ENCODE data around the gene SHMT2. TPM values are rescaled to one million over a fixed set of nuclear protein-coding genes. Genes with fewer than 3 reads are reported as not detected.

The SHMT2 gene
- total and polyA plus RNA-seq, 2 of the 4 experiments (the other 2 are of a cell fraction), result 266 to 364 TPM

DNA sequence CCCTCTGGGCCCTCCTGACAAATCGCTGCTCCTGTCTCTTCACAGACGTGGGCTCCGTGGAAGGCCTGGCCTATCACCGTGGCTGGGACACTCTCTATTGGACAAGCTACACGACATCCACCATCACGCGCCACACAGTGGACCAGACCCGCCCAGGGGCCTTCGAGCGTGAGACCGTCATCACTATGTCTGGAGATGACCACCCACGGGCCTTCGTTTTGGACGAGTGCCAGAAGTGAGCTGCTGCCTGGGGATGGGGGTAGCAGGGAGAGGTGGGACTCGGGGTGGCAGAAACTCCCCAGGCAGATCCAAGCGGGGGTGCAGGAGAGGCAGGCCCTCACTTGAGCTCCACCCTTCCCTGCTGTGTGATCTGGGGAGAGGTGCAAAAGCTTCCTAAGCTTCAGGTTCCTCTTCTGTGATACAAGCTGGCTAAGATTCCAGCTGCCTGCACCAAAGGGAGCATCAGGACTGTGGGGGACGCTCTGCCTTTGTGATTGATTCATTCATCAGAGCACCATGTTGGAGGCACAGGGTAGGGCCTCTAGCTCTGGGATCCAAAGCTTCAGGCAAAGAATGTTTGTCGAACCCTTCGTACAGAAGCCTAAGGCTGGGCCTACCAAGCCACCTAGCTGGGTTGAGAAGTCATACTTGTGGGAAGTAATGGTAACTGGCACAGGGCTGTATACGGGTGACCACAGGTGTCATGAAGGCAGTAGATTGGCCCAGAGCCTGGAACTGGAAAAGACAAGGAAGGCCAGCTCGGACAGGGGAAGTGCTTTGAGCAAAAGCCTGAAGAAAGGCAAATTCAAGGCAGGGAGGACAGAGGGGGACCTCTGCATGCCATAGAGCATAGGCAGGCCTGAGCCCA is 42.1 kb upstream of the SHMT2 start:
- ChIA-PET CTCF (no interaction called here), POLR2A (ENCODE audit: unreplicated experiment) (interaction anchor here (0.8 kb wide), 1 partner anchor 13 kb away, joined by 3 read pairs; no protein-coding TSS in a partner anchor)

More for the DNA sequence above, 42.1 kb upstream of the SHMT2 start:
- Histone ChIP-seq H3K4ac (ENCODE audit: low read depth, low read length) (no peak overlapping the region), H3K9me1 (ENCODE audit: insufficient read depth, low read length) (peaks cover 7% of the 10 kb centered on the region; the same call in 1 of the 2 replicates), H3K4me1 (ENCODE audit: control insufficient read depth, insufficient read depth, low read length) (no peaks in the 10 kb centered on the region), H2BK20ac (ENCODE audit: low read depth, low read length) (no peak overlapping the region), H3K23ac (ENCODE audit: low read depth, low read length) (no peak overlapping the region), H3K9ac (ENCODE audit: low read depth, low read length) (no peak overlapping the region), H2BK120ac (ENCODE audit: low read depth, low read length) (no peak overlapping the region), H2BK15ac (ENCODE audit: low read depth, low read length) (no peak overlapping the region), H4K8ac (ENCODE audit: low read depth in 2 of 2, low read length in 2 of 2) (no peak overlapping the region), H2AK9ac (replicated peaks; ENCODE audit: low read depth, low read length, poor library complexity) (peak overlapping the region; percentile 72), H3K56ac (ENCODE audit: extremely low read depth, insufficient read depth, low read length) (no peak overlapping the region), H3K4me3 (ENCODE audit: insufficient read depth, low read depth, low read length) (no peak overlapping the region), H2AFZ (replicated peaks; ENCODE audit: low read length, poor library complexity) (peak overlapping the region; percentile 58), H3K14ac (replicated peaks; ENCODE audit: low read depth, low read length) (no peak overlapping the region; the same call in 1 of the 2 replicates), H2AK5ac (ENCODE audit: low read depth, low read length) (no peak overlapping the region), H4K5ac (ENCODE audit: low read depth, low read length) (no peak overlapping the region), H4K20me1 (ENCODE audit: insufficient read depth, low read length) (peaks cover 42% of the 10 kb centered on the region), H3K79me1 (ENCODE audit: low read depth in 1 of 2, low read length in 2 of 2) (peaks cover 5 to 49% of the 10 kb centered on the region in 2 experiments; a peak in 3 of 4 replicates), H4K91ac (ENCODE audit: insufficient read depth, low read depth, low read length) (no peak overlapping the region), H2BK5ac (ENCODE audit: low read depth, low read length, poor library complexity, severe bottlenecking) (no peak overlapping the region), H3K18ac (ENCODE audit: low read depth, low read length) (no peak overlapping the region), H3K36me3 (ENCODE audit: control insufficient read depth, insufficient read depth, low read length) (peaks cover 96% of the 10 kb centered on the region), H3K27ac (ENCODE audit: insufficient read depth, low read length) (no peak overlapping the region), H3K4me2 (ENCODE audit: low read depth, low read length) (no peak overlapping the region), H3K9me3 (ENCODE audit: control insufficient read depth, insufficient read depth, low read length) (no peaks in the 10 kb centered on the region), H3K27me3 (ENCODE audit: control insufficient read depth, insufficient read depth, low read length) (no peaks in the 10 kb centered on the region)
- no peak for DNase-seq
- BruUV-seq (replicated peaks), result no TSS peak
- no peak for ATAC-seq (ENCODE audit: low read depth)
- TF ChIP-seq POLR2A (IDR thresholded peaks at IDR 0.05; ENCODE audit: low read depth, low read length) (no peak), RCOR1 (IDR thresholded peaks at IDR 0.05; ENCODE audit: insufficient replicate concordance, low read length) (no peak), MAZ (IDR thresholded peaks at IDR 0.05; ENCODE audit: borderline replicate concordance, low read depth, low read length) (no peak), FOS (IDR thresholded peaks at IDR 0.05; ENCODE audit: low read depth, low read length) (no peak), RAD21 (IDR thresholded peaks at IDR 0.05; ENCODE audit: low read length) (no peak)
- 67% methylated on average over 6 of the region's 21 CpGs; no CpG with 5 or more reads in 1 of the 2 experiments for WGBS, 2 experiments (ENCODE audit: extremely low coverage in 2 of 2, insufficient read length in 1 of 2)
- in situ Hi-C loops (cut with MboI; ENCODE audit: low sequenced_read_pairs), result no loop called here
- intact Hi-C loops (cut with micrococcal nuclease), result no loop called here
- dilution Hi-C loops (cut with HindIII; ENCODE audit: low sequenced_read_pairs, unreplicated experiment), result no loop called here

Data from IMR-90 (cell line).